Measurements from ENCODE around the gene HABP4.

DNA sequence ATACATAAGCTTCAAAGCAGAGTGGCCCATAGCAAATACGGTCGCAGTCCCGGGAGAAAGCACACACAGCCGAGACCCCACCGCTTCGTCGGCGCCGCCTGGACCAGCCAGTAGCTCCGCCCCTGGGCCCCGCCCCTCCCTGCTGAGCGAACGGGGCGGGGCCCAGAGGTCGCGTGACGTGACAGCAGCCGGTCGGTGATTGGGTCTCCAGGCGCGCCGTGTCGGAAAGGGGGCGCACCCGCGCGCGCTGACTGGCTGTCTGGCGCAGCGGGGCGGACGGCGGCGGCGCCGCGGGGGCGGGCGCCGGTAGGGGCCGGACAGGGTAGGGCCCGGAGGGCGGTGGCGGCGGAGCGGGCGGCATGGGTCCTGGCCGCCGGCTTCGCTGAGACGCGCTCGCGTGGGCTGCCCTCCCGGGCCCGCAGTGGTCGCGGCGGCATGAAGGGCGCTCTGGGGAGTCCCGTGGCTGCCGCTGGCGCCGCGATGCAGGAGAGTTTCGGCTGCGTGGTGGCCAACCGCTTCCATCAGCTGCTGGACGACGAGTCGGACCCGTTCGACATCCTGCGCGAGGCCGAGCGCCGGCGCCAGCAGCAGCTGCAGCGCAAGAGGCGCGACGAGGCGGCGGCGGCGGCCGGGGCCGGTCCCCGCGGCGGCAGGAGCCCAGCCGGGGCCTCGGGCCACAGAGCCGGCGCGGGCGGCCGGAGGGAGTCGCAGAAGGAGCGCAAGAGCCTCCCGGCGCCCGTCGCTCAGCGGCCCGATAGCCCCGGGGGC, at the start of gene HABP4:
- TF ChIP-seq, protein P1, sequence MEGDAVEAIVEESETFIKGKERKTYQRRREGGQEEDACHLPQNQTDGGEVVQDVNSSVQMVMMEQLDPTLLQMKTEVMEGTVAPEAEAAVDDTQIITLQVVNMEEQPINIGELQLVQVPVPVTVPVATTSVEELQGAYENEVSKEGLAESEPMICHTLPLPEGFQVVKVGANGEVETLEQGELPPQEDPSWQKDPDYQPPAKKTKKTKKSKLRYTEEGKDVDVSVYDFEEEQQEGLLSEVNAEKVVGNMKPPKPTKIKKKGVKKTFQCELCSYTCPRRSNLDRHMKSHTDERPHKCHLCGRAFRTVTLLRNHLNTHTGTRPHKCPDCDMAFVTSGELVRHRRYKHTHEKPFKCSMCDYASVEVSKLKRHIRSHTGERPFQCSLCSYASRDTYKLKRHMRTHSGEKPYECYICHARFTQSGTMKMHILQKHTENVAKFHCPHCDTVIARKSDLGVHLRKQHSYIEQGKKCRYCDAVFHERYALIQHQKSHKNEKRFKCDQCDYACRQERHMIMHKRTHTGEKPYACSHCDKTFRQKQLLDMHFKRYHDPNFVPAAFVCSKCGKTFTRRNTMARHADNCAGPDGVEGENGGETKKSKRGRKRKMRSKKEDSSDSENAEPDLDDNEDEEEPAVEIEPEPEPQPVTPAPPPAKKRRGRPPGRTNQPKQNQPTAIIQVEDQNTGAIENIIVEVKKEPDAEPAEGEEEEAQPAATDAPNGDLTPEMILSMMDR (conservative IDR thresholded peaks at IDR 0.05; ENCODE audit: low read depth, low read length), result no peak
- no peak for TF ChIP-seq EZH2 (IDR thresholded peaks at IDR 0.05; ENCODE audit: borderline replicate concordance, low read depth, low read length, poor library complexity, severe bottlenecking)
